GM21825 (cell line): ENCODE data around the gene VSTM2L.

ENCODE experiments used
- ATAC-seq: cut with Tn5 transposase; IDR thresholded peaks from one replicate; pipeline ENCODE4 v1.9.1; 2021; ENCODE audit warnings: mild to moderate bottlenecking, moderate library complexity; ENCODE audit not compliant: unreplicated experiment

VSTM2L gene

DNA sequence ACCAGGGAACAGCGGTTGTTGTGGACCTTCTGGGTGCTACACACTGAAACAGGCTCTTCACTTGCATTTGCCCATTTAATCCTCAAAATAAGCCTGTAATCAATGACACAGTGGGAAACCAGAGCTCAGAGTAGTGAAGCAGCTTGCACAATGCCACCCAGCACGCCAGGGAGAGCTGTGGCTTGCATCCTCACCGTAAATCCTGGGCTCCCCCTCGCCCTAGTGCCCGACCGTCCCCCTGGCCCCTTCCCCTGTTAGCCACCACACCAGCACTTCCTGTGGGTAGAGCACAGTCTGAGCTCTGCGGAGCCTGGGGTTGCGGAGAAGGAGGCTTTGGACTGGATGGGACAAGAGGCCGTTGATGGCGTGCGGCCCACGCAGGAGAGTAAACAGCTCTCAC, 14.5 kb downstream of the VSTM2L start:
- no peak for ATAC-seq

DNA sequence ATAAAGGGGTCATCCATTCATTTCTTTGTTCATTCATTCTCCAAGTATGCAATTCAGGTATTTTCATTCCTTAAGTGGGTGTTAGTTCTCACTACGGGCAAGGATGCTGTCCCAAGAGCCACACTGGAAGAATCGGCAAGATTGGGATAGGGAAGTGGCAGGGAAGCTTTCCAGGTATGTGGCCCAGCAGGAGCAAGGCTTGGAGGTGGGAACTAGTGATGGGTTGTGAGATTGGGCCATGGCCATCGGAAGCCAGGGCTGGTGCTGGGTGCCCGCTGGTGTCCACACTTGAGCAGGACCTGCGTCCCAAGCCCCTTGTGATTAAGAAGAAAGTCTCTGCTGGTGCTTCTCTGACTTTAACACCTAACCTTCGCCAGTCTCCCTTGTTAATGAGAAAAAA, 15.1 kb downstream of the VSTM2L start:
- no peak for ATAC-seq

DNA sequence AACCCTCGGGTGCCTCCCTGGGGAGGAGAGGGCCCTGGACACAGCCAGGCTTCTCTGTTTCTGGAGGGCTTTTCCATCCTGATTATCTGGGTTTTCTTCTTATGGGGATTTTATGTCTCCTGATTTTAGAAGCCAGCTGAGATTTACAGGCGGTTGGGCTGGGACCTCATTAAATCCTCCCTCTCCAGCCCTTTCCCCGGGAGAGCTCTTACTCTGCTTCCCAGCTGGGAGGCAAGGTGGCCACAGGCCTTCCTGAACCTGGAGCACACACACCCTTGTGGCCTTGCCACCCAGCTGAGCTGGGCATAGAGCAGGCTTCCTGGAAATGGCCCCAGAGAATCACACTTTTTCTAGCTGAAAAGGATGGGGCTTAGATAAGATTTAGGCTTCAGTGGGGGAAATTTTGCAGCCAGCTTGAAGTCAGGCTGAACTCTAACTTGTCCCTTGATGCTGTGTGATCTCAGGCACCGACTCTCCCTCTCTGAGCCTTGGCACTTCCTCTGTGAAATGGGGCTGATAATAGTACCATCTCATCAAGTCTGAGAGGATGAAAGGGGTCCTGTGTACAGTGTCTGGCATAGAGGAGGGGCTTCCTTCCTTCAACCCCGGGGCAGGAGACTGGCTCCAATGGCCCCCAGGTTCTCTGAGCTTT, 16.6 kb downstream of the VSTM2L start:
- ATAC-seq = no peak

- ATAC-seq = no peak
Measured at GRCh38 chr20:37920270-37920669, 17.3 kb downstream of the VSTM2L start.

GRCh38 chr20:37920679-37921322, 17.9 kb downstream of the VSTM2L start:
- ATAC-seq = no peak

DNA sequence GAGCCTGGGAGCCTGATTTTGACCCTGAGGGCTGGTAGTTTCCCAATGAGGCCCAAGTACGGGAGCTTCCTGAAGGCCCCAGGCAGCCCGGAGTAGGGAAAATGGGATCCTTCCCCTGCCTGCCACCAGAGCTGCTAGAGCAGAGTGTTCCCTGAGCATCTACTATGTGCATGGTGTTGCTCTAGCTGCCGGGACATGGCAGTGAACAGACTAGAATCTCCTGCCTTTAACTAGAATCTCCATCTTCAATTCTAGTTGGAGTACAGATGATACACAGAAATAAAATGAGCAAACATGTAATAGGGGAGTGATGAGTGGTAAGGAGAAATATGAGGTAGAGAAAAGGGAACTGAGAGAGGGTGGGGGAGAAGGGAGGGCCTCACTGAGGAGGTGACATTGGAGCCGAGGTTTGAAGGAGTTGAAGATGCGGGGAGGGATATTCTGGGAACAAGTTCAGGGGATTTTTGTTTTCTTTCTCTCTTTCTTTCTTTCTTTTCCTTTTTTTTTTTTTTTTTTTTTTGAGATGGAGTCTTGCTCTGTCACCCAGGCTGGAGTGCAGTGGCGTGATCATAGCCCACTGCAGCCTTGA, 18.5 kb downstream of the VSTM2L start:
- peak; percentile 63 for ATAC-seq

- ATAC-seq = peak; percentile 59
Measured at GRCh38 chr20:37922016-37922415, 19.1 kb downstream of the VSTM2L start.

GRCh38 chr20:37925265-37926165, 22.6 kb downstream of the VSTM2L start:
- no peak for ATAC-seq

- ATAC-seq = no peak
Measured at GRCh38 chr20:37926612-37927011, 23.7 kb downstream of the VSTM2L start.

DNA sequence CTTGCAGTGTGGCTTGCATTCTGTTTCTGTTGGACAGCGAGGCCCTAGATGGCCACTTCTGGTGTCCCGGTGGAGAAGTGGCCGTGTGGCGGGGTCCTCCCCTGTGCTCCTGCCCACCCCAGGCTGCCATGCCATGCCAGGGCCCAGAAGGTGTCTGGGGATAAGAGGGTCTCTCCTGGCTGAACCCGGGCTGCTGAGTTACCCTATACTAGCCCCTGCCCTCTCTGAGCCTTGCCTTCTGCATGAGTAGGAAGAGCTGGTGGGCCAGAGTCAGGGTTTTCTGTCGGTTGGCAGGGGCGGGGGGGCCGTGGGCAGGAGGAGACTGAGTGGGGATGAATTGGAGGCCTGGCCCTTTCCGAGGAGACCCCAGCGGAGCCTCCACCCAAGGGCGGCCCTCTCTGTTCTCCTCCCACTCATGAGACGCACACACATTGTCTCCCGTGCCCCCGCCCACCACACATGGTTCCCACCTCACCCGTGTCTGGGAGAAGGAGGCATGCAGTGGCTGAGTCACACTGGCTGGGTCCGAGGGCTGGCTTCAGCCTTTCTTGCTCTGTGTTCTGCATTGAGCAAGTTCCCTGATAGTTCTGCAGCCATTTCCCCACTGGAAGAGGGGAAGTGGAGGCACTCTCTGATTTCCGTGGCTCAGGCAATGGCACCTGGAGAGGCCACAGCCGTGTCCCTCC, 24.6 kb downstream of the VSTM2L start:
- ATAC-seq = no peak

GRCh38 chr20:37928996-37929682, 26.2 kb downstream of the VSTM2L start:
- ATAC-seq = no peak

- no peak for ATAC-seq
Measured at GRCh38 chr20:37929683-37930014, 26.7 kb downstream of the VSTM2L start.

DNA sequence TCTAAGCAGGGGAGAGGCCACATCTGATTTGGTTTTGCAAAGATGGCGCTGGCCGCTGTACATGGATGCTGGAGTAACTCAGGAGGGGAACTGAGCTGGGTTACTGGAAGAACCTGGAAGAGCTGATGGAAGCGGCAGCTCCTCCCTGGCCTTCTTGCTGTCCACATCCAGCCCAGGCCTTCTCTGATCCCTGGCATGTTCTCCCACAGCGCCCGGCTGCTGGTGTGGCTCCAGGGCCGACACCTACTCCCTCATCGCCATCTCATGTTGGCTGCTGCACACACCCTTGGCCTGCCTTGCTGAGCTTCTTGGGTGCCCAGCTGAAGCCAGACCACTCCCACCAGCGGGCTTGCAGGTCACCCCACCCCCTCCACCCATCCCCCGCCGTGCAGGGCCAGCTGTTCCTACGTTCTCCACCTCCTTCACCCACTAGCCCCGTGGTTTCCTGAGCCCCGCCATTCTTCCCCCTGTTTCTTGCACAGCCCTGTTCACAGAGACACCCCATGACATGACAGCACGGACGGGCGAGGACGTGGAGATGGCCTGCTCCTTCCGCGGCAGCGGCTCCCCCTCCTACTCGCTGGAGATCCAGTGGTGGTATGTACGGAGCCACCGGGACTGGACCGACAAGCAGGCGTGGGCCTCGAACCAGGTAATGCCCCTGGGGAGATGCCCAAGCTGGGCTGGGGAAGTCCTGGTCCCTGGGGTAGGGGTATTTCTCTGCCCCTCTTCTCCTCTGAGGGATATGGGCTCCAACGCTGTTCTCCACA, 28.4 kb downstream of the VSTM2L start:
- no peak for ATAC-seq

- ATAC-seq = no peak
Measured at GRCh38 chr20:37932074-37932473, 29.1 kb downstream of the VSTM2L start.

GRCh38 chr20:37932919-37933318, 30.0 kb downstream of the VSTM2L start:
- no peak for ATAC-seq

DNA sequence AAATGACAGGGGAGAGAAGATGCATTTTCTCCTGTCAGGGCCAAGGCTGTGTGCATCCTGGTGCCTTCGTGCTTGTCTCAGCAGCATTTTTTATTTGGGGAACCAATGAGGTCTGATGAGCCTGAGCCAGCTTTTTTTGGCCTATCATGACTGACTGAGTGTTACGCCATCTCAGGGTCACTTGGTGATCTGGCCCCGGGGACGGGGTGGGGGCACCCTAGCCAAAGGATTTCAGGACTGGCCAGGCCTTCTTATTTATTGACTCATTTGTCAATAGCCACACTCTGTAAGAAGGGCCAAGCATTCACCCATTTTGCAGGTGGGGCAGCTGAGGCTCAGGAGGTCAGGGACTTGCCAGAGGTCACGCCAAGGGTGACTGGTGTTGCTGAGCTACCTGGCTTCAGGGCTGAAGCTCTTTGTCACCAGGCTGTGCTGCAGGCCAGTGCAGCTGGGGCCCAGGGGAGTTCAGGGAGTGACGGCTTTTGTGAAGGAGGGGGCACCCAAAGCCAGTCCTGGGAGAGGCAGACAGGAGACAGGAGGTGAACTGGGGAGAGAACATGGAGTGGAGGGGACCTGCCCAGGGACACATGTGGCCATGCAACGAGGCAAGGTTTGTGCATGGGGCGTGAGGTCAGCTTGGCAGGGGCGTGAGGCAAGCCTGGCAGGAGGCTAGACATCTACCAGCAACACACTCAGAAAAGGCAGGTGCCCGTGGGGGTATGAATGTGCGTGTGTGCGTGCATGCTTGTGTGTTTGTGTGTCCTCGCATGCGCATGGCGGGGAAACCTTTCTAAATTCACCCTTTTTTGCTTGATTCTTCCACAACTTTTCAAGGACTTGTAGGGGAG, 31.1 kb downstream of the VSTM2L start:
- ATAC-seq = no peak

- ATAC-seq = no peak
Measured at GRCh38 chr20:37934634-37935375, 31.9 kb downstream of the VSTM2L start.

DNA sequence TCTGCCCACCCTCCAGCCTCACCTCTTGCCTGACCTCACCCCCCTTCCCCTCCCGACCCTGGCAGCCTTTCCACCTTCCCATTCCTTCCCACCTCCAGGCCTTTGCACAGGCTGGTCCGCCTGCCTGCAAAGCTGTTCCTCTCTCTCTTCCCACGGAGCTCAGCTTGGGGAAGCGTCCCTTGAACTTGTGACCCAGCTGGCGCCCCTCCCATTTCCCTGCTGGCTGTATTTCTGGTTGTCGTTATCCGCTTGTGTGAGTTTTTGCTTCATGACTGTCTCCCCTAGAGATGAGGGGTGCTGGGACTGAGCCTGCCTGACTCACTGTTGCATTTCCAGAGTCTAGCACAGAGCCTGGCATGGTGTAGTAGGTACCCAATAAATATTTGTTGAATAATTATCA, 32.5 kb downstream of the VSTM2L start:
- ATAC-seq = no peak
